GM04503 (cell line): ENCODE measurements around the gene KRTAP6-1.

Source experiments
- DNase-seq: peaks from one replicate; pipeline ENCODE4 v3.0.0-alpha.2; 2012; ENCODE audit warnings: low read depth

KRTAP6-1 gene, protein sequence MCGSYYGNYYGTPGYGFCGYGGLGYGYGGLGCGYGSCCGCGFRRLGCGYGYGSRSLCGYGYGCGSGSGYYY

DNA sequence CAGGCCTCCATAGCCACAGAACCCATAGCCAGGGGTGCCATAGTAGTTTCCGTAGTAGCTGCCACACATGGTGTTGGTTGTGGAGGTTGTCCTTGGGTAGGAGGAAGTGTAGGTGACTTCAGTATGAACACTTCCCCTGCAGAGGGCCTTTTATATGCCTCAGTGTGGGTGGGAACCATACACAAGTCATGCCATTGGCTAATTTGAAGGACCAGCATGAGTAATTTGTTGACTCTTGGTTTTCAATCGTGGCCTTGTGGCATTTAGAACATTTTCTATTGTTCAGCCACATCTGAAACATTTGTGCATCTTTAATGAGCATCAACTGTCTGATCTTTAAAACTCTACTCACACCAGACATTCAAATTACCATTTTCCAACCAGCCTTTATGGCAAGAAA is at the start of gene KRTAP6-1:
KRTAP6-1 (minus strand) TSS at position 95 of the 400 bp plus-strand sequence; CDS start at position 69, 26 bp downstream.
- DNase-seq, result no peak

- no peak for DNase-seq
Measured at GRCh38 chr21:30652891-30653290, 39.2 kb upstream of the KRTAP6-1 start.

- DNase-seq, result no peak
Measured at GRCh38 chr21:30646904-30647414, 33.2 kb upstream of the KRTAP6-1 start.

DNA sequence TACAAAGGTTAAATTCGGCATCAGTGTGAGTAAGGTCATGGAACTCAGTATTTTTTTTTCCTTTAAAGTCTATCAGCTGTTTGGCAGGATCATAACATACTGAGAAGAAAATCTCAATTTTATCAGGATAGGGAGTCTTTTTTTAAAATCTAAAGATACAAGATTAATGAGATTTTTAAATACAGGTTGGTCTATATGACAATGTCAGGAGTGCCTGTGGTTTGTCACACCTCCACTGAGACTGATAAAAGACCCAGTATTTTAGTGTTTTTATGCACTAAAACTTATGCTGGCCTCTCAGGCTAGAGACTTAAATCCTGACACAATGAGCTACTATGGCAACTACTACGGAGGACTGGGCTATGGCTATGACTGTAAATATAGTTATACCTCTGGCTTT is 28.8 kb upstream of the KRTAP6-1 start, which contains the start of gene KRTAP20-3:
KRTAP20-3 (plus strand) TSS at position 301 of the 400 bp plus-strand sequence.
- DNase-seq, result no peak

GRCh38 chr21:30638686-30639085 is 25.0 kb upstream of the KRTAP6-1 start:
- DNase-seq, result no peak

- no peak for DNase-seq
Measured at GRCh38 chr21:30634906-30635305, 21.2 kb upstream of the KRTAP6-1 start, which contains the start of gene KRTAP20-2. KRTAP20-2 (plus strand) TSS chr21:30635206; CDS start chr21:30635264, 58 bp downstream.

DNA sequence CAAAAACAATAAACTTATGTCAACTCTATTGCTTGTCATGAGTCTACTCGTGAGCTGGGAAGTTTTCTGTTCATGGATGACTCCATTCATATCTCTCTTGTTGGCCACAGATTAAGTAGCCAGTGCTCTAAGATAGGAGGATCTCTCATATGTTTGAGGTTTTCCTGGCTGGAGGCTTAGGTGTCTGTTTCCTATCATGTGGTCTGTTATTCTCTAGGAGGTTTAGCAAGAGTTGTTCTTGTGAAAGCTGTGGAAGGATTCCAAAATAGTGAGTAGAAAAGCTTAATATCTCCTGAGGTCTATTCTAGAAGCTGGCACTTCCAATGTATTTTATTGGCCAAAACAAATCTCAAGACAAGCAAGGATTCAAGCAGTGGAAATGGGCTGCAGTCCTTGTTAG is 15.5 kb upstream of the KRTAP6-1 start:
- DNase-seq, result no peak

- no peak for DNase-seq
Measured at GRCh38 chr21:30628109-30628508, 14.4 kb upstream of the KRTAP6-1 start.

GRCh38 chr21:30625449-30626165 is 11.9 kb upstream of the KRTAP6-1 start:
- DNase-seq, result no peak

GRCh38 chr21:30623362-30623761 is 9.6 kb upstream of the KRTAP6-1 start:
- DNase-seq, result no peak

GRCh38 chr21:30620522-30620921 is 6.8 kb upstream of the KRTAP6-1 start, which contains the start of gene KRTAP20-4:
KRTAP20-4 (plus strand) TSS chr21:30620627.
- no peak for DNase-seq

DNA sequence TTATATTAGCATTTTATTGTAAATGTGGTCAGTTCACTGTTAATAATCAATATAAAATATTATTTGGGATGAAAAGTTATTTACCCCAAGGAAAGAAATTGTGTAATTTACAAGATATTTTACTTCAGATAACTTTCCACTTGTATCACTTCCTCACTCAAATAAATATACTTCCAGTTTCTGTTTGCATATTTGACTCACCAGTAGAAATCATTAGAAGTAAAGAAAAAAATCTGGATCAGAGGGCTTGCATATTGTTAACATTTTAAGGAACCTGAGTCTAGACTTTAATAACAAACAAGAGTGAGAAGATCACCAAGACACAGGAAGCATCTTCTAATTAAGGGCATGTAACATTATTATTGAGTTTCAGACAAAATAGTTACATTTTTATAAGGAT is 6.3 kb upstream of the KRTAP6-1 start:
- DNase-seq, result no peak

- DNase-seq, result no peak
Measured at GRCh38 chr21:30616125-30616524, 2.4 kb upstream of the KRTAP6-1 start, which contains the start of gene KRTAP20-1. KRTAP20-1 (plus strand) TSS chr21:30616425; CDS start chr21:30616455, 30 bp downstream.

DNA sequence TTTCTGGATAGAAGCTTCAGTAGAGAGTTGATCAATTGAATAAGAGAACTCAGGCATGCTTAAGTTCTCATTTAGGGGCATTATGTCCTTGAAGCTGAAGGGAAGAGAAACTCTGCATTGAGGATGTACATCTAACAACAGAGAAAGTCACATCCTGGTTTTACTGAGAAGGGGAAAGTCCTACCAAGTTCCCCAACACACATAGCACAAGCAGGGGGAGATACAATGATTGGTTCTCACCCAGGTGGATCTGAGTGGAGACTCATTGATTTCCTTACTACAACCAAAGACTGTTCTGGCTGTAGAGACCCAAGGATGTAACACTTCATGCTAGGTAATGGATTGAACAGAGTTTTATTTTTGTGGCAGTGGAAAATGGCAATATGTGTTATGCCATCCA is 1.5 kb upstream of the KRTAP6-1 start:
- no peak for DNase-seq

DNA sequence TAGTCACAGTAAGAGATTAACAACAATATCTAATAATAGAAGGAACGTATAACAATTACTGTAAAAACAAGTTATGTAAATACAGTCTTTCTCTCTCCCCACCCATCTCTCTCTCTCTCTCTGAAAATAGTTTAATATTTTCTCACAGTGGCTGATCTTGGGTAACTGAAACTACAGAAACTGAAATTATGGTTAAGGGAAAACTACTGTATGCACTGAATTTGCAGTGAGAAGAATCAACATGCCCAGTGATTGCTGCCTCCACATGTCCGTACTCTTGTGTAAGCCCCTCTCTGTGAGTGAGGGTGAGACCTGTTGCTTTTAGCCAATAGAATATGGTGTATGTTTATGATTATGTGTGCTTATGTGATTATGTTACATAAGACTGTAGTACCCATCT is 1.6 kb downstream of the KRTAP6-1 start:
- DNase-seq, result no peak

- DNase-seq, result no peak
Measured at GRCh38 chr21:30605968-30606367, 7.8 kb downstream of the KRTAP6-1 start.

DNA sequence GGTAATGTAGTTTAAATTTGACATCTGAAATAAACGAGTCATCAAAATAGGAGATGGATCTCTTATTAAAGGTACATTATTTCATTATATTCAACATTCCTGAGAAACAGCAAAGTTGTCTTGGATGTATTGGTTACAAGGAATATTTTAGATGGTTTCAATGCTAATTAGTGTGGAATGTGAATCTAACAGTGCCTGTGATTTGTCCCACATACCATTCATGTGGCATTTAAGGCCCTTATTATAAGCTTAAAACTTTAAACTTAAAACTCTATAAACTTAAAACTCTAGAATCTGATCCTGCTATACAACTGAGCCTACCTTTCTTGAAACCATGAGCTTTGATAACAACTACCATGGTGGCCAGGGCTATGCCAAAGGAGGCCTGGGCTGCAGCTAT is 12.9 kb downstream of the KRTAP6-1 start, which contains the start of gene KRTAP22-1:
KRTAP22-1 (plus strand) TSS at position 301 of the 400 bp plus-strand sequence.
- no peak for DNase-seq

DNA sequence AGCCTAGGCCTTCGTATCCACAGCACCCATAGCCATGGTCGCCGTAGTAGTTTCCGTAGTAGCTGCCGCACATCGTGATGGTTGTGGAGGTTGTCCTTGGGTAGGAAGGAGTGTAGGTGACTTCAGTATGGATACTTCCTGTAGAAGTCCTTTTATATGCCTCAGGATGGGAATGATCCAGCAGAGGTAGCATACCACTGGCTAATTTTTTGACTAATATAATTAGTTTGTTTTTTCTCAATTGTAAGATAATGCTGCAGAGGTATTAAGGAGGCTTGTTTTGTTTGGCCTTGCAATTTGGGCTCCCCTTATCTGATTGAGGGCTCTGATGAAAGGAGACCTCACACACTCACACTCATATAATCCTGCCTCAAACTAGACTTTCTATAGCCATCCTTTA is 14.9 kb downstream of the KRTAP6-1 start, which contains the start of gene KRTAP6-2:
KRTAP6-2 (minus strand) TSS at position 101 of the 400 bp plus-strand sequence; CDS start at position 73, 28 bp downstream.
- DNase-seq, result no peak

DNA sequence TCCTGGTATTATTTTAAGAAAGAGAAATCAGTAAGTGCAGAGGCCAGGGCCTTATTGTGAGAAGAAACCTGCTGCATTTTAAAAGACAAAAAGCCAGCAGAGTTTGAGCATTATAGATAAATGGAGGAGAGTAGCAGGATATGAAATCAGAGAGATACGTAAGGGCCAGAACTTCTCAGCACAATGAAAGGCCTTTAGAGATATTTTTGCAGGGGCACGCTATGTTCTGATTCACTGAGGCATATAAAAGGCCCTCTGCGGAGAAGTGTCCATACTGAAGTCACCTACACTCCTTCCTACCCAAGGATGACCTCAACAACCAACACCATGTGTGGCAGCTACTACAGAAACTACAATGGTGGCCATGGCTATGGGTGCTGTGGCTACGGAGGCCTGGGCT is 21.6 kb downstream of the KRTAP6-1 start, which contains the start of gene KRTAP6-3:
KRTAP6-3 (plus strand) TSS at position 301 of the 400 bp plus-strand sequence; CDS start at position 307, 6 bp downstream.
- no peak for DNase-seq

DNA sequence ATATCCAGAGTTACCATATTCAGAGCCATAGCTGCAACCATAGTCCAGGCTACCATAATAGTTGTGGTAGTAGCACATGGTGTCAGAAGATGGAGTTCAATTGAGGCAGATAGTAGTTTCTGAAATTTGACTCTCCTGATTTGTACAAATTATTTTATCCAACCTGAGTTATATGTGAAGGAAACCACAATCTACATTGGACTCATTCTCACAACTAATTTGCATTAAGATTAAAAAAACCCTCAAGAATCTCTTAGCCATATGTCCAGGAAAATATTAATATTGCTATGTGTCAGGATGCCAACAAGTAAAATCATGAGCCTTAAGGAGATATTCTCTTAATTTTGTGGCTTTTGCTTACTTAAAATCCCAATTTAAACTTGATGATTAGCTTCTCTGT is 23.4 kb downstream of the KRTAP6-1 start, which contains the start of gene KRTAP22-2:
KRTAP22-2 (minus strand) TSS at position 101 of the 400 bp plus-strand sequence.
- no peak for DNase-seq

- DNase-seq, result no peak
Measured at GRCh38 chr21:30582870-30583269, 30.9 kb downstream of the KRTAP6-1 start.

- DNase-seq, result no peak
Measured at GRCh38 chr21:30580132-30580531, 33.6 kb downstream of the KRTAP6-1 start.

DNA sequence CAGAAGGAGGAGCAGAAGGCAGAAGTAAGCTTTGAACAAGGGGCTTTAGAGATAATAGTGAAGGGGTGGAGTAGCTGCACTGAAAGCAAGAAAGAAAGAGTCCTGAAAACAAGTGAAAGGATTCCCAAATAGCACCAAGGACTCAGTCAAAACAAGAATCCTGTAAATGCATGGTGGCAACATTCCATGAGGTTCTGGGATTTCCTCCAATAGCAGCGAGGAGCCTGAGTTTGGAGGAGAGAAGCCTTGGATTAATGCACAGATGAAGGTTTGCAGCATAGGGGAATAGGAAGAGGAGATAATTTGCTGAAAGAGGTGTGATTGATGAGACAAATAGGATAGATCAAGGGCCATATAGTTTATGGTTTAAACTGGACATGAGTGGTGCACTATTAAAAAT is 34.4 kb downstream of the KRTAP6-1 start:
- no peak for DNase-seq
